HG03060 (cell line): ENCODE results near the gene PPP2R2D.
A peak's percentile ranks its signal among the peaks of the same experiment; 100 is the strongest.

Experiments used
- ATAC-seq: cut with Tn5 transposase; IDR thresholded peaks from one replicate; pipeline ENCODE4 v1.9.1; 2021; ENCODE audit warnings: low read depth, moderate number of reproducible peaks; ENCODE audit not compliant: unreplicated experiment

Gene PPP2R2D

GRCh38 chr10:131886237-131886636 lies 14.6 kb upstream of the PPP2R2D start:
- no peak for ATAC-seq

- ATAC-seq, result no peak
Observed at GRCh38 chr10:131888186-131888604, 12.6 kb upstream of the PPP2R2D start.

GRCh38 chr10:131889755-131890154 lies 11.1 kb upstream of the PPP2R2D start:
- no peak for ATAC-seq

- ATAC-seq, result no peak
Observed at GRCh38 chr10:131890276-131891195, 10.3 kb upstream of the PPP2R2D start.

GRCh38 chr10:131891196-131891928 lies 9.4 kb upstream of the PPP2R2D start:
- no peak for ATAC-seq

GRCh38 chr10:131891929-131892805 lies 8.6 kb upstream of the PPP2R2D start:
- no peak for ATAC-seq

GRCh38 chr10:131892806-131893675 lies 7.8 kb upstream of the PPP2R2D start:
- no peak for ATAC-seq

GRCh38 chr10:131895116-131895515 lies 5.7 kb upstream of the PPP2R2D start:
- no peak for ATAC-seq

GRCh38 chr10:131896403-131896802 lies 4.4 kb upstream of the PPP2R2D start:
- ATAC-seq, result no peak

GRCh38 chr10:131897297-131897899 lies 3.4 kb upstream of the PPP2R2D start:
- no peak for ATAC-seq

- no peak for ATAC-seq
Observed at GRCh38 chr10:131898061-131898460, 2.7 kb upstream of the PPP2R2D start.

- ATAC-seq, result no peak
Observed at GRCh38 chr10:131898713-131899112, 2.1 kb upstream of the PPP2R2D start.

- ATAC-seq, result no peak
Observed at GRCh38 chr10:131899116-131899690, 1.6 kb upstream of the PPP2R2D start.

- no peak for ATAC-seq
Observed at GRCh38 chr10:131899695-131900349, 986 bp upstream of the PPP2R2D start.

GRCh38 chr10:131901181-131901829 lies 497 bp downstream of the PPP2R2D start:
- peak; percentile 9 for ATAC-seq

GRCh38 chr10:131902211-131902610 lies 1.4 kb downstream of the PPP2R2D start:
- no peak for ATAC-seq

GRCh38 chr10:131902691-131903090 lies 1.9 kb downstream of the PPP2R2D start:
- ATAC-seq, result no peak

GRCh38 chr10:131905267-131905571 lies 4.4 kb downstream of the PPP2R2D start:
- no peak for ATAC-seq
